Measurements from ENCODE around the gene ANKRD40. TPM values are rescaled to one million over a fixed set of nuclear protein-coding genes. Genes with fewer than 3 reads are reported as not detected.
A peak's percentile ranks its signal among the peaks of the same experiment; 100 is the strongest.

ANKRD40 gene
- total RNA-seq, 2 donors from 2014 or later, result 21.3 to 27.0 TPM

- TF ChIP-seq POLR2A (IDR thresholded peaks at IDR 0.05) (no peak), CTCF (IDR thresholded peaks at IDR 0.05) (no peak)
- intact Hi-C loops (cut with DNase I), result no loop called here
- H3K36me3 ChIP-seq (replicated peaks in 1 of 2; ENCODE audit: insufficient read depth in 1 of 2, low read depth in 2 of 2), result no peaks in the 10 kb centered on the region
- H3K4me3 ChIP-seq, result no peak overlapping the region
- H3K9me3 ChIP-seq, result no peaks in the 10 kb centered on the region
- ATAC-seq (no peak), DNase-seq (no peak)
- no peak overlapping the region for H3K27ac ChIP-seq
- H3K4me1 ChIP-seq, result peaks cover 24% of the 10 kb centered on the region
- H3K27me3 ChIP-seq, result no peaks in the 10 kb centered on the region
- WGBS, 2 donors, result 92 to 95% methylated on average over 3 to 5 of the region's 5 CpGs
These were observed 51.2 kb downstream of the ANKRD40 start for GRCh38 chr17:50656509-50656908.

GRCh38 chr17:50653738-50654137, 54.0 kb downstream of the ANKRD40 start:
- DNase-seq (peak in 2 of 4 donors; percentile 46 to 48), ATAC-seq (peak; percentile 64)
- Histone ChIP-seq H3K4me1 (no peaks in the 10 kb centered on the region), H3K27me3 (no peaks in the 10 kb centered on the region), H3K36me3 (replicated peaks in 1 of 2; ENCODE audit: insufficient read depth in 1 of 2, low read depth in 2 of 2) (no peaks in the 10 kb centered on the region), H3K4me3 (no peak overlapping the region), H3K9me3 (no peaks in the 10 kb centered on the region), H3K27ac (no peak overlapping the region)
- 39 to 47% methylated on average over 3 of the region's 3 CpGs for WGBS, 2 donors
- TF ChIP-seq CTCF (IDR thresholded peaks at IDR 0.05), result no peak
- no peak for TF ChIP-seq POLR2A (IDR thresholded peaks at IDR 0.05)
- intact Hi-C loops (cut with DNase I), result no loop called here

- Histone ChIP-seq H3K4me3 (no peak overlapping the region), H3K36me3 (replicated peaks in 1 of 2; ENCODE audit: insufficient read depth in 1 of 2, low read depth in 2 of 2) (no peaks in the 10 kb centered on the region), H3K9me3 (no peaks in the 10 kb centered on the region), H3K27ac (no peak overlapping the region), H3K4me1 (peaks cover 9% of the 10 kb centered on the region), H3K27me3 (no peaks in the 10 kb centered on the region)
- 88 to 94% methylated on average over 2 of the region's 2 CpGs for WGBS, 2 donors
- TF ChIP-seq CTCF (IDR thresholded peaks at IDR 0.05), result no peak
- no peak for TF ChIP-seq POLR2A (IDR thresholded peaks at IDR 0.05)
- ATAC-seq (no peak), DNase-seq (no peak)
- intact Hi-C loops (cut with DNase I), result no loop called here
These were observed 56.1 kb downstream of the ANKRD40 start for GRCh38 chr17:50651661-50652060.

- WGBS, 2 donors, result 82 to 85% methylated on average over 7 of the region's 7 CpGs
- Histone ChIP-seq H3K27ac (no peak overlapping the region), H3K4me1 (peaks cover 9% of the 10 kb centered on the region), H3K36me3 (replicated peaks in 1 of 2; ENCODE audit: insufficient read depth in 1 of 2, low read depth in 2 of 2) (no peaks in the 10 kb centered on the region), H3K9me3 (no peaks in the 10 kb centered on the region), H3K4me3 (no peak overlapping the region), H3K27me3 (no peaks in the 10 kb centered on the region)
- TF ChIP-seq CTCF (IDR thresholded peaks at IDR 0.05) (no peak), POLR2A (IDR thresholded peaks at IDR 0.05) (no peak)
- ATAC-seq (no peak), DNase-seq (no peak)
- intact Hi-C loops (cut with DNase I), result loop anchor here (5.0 kb wide), 1 partner anchor 33 kb away; no protein-coding TSS in a partner anchor
These were observed 58.4 kb downstream of the ANKRD40 start for GRCh38 chr17:50649042-50649908.
